Stimulated activated CD8-positive, alpha-beta memory T cell treated with anti-CD3 and anti-CD28 coated beads, Interleukin-15, amount 100 ng/mL, for 4 hours (primary cell): ENCODE measurements around the gene DAB2.

Experiments used
- DNase-seq, 2 donors: peaks; one replicate each; pipeline ENCODE4 v3.0.0-alpha.2; 2020; ENCODE audit warnings: low read depth in 2 of 2

Gene DAB2

DNA sequence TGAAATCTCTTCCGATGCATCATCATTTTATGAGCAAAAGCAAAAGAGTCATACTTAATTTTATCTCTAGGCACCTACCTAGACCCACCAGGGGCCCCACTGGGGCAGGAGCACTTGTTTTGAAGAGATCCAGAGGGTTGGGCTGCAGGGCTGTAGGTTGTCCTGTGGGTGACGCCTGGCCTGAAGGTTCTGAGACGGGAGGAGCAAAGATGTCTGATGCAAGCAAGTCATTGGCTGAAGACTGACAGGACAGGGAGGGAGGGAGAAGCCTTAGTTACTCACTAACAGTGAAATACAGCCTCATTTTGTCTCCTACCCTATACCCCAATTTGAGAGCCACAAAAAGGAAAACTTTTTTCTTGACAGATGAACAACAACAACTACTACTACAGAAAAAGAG, 43.4 kb downstream of the DAB2 start:
- no peak for DNase-seq

DNA sequence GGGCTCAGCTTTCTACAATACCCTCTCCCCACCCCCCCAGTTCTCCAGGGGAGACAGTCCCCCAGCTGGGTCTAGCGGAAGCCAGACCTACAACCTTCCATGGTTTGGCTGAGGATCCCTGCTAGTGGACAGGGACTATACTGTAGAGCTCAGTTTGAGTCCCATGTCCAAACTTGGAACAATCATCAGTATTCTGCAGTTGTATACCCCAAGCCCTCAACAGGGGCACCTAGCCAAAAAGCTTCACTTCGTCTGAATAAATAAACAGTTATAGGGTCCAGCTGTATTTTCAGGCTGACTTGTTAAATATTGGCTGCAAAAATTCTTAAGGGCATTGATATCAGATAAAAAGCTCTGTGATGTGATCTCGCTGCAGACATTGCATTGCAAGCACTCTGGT, 45.1 kb downstream of the DAB2 start:
- no peak for DNase-seq

- no peak for DNase-seq
Observed at GRCh38 chr5:39377613-39378012, 47.2 kb downstream of the DAB2 start.

DNA sequence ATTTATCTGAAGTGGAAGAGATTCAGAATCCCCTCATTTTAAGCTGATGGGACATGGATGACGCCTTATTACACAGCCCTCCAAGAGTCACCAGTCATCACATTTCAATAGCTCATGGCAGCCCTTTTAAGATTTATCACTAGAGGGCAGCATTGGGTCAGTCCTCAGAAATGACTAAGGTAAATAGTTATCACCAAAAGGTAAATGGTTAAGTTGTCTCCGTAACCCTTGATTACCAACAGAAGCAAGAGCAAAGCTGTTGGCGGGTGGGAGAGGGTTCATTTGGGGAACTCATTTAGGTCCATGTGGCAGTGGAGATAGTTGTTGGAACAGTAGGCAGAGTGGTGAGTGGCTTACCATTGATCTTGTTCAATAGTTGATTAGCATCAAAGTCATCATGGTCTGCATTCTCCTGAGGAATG, 48.5 kb downstream of the DAB2 start:
- DNase-seq = no peak

GRCh38 chr5:39373791-39374190, 51.0 kb downstream of the DAB2 start:
- DNase-seq = no peak

- DNase-seq = no peak
Observed at GRCh38 chr5:39371367-39371635, 53.5 kb downstream of the DAB2 start.

- no peak for DNase-seq
Observed at GRCh38 chr5:39370555-39371366, 54.0 kb downstream of the DAB2 start.

- DNase-seq = no peak
Observed at GRCh38 chr5:39369123-39369815, 55.5 kb downstream of the DAB2 start.

GRCh38 chr5:39368116-39368515, 56.7 kb downstream of the DAB2 start:
- DNase-seq = no peak

DNA sequence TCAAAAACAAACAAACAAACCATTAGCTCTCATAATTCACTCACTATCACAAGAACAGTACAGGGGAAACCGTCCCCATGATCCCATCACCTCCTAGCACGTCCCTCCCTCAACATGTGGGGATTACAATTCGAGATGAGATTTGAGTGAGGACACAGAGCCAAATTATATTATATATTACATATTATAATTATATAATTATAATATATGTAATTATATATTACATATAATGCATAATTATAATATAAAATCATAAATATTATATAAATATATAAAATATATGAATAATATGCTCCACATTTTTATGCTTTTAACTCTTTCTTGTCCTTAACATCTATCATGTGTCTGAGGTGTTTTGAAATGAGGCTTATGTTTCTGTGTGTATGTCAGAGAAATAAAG, 57.1 kb downstream of the DAB2 start:
- DNase-seq = no peak

GRCh38 chr5:39364367-39364766, 60.4 kb downstream of the DAB2 start, which contains the start of gene C9:
Gene C9, minus strand, starts transcription at chr5:39364495. Its CDS starts 31 bp downstream, at chr5:39364464.
- DNase-seq = no peak

DNA sequence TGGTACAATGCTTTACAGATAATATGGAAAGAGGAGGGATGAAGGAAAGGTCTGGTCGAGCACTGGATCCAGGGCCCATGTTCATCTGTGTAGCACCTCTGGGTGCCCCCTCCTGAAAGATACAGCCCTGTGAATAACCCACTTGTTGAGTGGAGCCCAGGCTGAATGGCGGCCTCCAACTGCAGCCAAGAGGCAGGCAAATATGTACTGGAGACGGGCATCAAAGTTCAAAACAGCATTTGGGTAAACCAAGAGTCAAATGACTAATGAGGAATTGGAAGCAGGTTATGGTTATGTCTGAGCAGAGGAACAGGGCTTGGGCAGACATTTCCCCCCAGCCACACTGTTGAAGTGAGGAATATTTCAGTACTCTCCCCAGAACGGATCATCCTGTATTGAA, 61.6 kb downstream of the DAB2 start:
- no peak for DNase-seq

DNA sequence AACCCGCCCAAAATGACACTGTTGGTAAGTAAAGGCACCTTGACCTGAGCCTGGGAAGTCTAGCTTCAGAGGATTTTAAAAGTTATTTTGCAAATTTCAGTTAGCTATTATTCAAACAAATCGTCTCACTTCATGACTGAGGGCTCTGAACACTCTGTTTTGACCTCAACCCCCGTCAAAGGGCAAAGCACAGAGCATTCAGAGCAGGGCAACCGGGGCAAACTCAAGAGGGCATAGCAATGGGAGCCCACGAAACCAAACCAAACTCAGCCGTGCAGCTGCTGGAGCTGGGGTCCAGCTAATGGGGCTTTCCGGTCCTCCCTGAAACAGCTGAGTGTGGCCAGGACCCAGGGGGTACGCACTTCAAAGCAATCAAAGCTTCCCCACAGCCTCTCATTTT, 62.1 kb downstream of the DAB2 start:
- DNase-seq = no peak

DNA sequence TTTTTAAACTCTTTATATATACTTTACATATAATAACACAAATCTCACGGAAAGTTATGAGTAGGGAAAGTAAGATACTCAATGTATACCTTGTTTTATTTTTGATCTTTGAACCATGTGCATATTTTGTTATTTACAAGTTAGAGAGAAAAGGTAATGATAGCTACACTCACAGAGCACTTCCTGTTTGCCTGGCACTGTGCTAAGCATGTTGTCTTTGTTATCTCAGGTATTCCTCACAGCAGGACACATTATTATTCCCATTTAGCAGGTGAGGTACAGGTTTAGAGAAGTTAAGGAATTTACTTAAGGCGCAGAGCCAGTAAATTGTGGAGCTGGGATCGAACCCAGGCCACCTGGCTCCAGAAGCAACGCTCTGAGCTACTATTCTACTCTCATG, 63.5 kb downstream of the DAB2 start:
- no peak for DNase-seq

GRCh38 chr5:39360471-39361111, 64.2 kb downstream of the DAB2 start:
- no peak for DNase-seq

GRCh38 chr5:39356263-39356662, 68.5 kb downstream of the DAB2 start:
- DNase-seq = no peak

GRCh38 chr5:39355324-39355723, 69.5 kb downstream of the DAB2 start:
- no peak for DNase-seq

GRCh38 chr5:39353717-39354399, 70.9 kb downstream of the DAB2 start:
- DNase-seq = no peak

GRCh38 chr5:39352951-39353350, 71.8 kb downstream of the DAB2 start:
- no peak for DNase-seq

- no peak for DNase-seq
Observed at GRCh38 chr5:39352170-39352569, 72.6 kb downstream of the DAB2 start.

GRCh38 chr5:39349484-39349883, 75.3 kb downstream of the DAB2 start:
- DNase-seq = no peak

DNA sequence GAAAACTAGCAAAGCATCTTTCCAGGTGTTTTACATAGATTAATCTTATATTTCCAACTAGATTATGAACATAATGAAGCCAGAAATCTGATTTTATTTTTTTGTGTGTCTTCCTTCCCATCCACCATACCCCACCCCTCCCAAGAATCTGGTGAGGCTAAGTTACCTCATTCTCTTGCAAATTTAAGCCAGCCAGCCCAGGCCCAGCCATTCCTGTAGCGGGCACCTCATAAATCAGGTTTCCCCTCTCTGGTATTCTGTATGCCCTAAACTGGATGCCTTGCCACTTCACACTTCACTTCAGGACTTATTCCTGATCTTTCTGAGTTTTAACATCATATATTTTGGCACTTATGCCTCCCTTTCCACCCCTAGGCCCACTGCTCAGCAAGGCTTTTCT, 82.3 kb downstream of the DAB2 start:
- DNase-seq = no peak
